ENCODE results near the gene ZMYND11.

GRCh38 chr10:241451-241850 lies 106.2 kb downstream of the ZMYND11 start:
- no peak for TF ChIP-seq CTCF (conservative IDR thresholded peaks at IDR 0.05 in 1 of 2, IDR thresholded peaks at IDR 0.05 in 1 of 2; ENCODE audit: low read depth in 1 of 2, low read length in 2 of 2)
- no peak for TF ChIP-seq EZH2 (IDR thresholded peaks at IDR 0.05; ENCODE audit: low read length, missing control alignments)
